Measurements from ENCODE around the gene IL17RC.
"Not testable (repeated sequence)": the region's sequence is repeated elsewhere in the genome, so short reads cannot be mapped to it uniquely, and the experiment has no call there.

DNA sequence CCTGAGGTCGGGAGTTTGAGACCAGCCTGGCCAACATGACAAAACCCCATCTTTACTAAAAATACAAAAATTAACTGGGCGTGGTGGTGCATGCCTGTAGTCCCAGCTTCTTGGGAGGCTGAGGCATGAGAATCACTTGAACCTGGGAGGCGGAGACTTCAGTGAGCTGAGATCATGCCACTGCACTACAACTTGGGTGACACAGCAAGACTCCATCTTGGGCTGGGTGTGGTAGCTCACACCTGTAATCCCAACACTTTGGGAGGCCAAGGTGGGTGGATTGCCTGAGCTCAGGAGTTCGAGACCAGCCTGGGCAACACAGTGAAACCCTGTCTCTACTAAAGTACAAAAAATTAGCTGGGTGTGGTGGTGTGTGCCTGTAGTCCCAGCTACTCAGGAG lies 40.6 kb upstream of the IL17RC start:
- TF ChIP-seq, protein P1, sequence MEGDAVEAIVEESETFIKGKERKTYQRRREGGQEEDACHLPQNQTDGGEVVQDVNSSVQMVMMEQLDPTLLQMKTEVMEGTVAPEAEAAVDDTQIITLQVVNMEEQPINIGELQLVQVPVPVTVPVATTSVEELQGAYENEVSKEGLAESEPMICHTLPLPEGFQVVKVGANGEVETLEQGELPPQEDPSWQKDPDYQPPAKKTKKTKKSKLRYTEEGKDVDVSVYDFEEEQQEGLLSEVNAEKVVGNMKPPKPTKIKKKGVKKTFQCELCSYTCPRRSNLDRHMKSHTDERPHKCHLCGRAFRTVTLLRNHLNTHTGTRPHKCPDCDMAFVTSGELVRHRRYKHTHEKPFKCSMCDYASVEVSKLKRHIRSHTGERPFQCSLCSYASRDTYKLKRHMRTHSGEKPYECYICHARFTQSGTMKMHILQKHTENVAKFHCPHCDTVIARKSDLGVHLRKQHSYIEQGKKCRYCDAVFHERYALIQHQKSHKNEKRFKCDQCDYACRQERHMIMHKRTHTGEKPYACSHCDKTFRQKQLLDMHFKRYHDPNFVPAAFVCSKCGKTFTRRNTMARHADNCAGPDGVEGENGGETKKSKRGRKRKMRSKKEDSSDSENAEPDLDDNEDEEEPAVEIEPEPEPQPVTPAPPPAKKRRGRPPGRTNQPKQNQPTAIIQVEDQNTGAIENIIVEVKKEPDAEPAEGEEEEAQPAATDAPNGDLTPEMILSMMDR (IDR thresholded peaks at IDR 0.05; ENCODE audit: low read depth, low read length, poor library complexity, severe bottlenecking), result not testable (repeated sequence)
- not testable (repeated sequence) for TF ChIP-seq EZH2phosphoT487 (IDR thresholded peaks at IDR 0.05; ENCODE audit: borderline replicate concordance, low read length)
